HFFc6 (cell line): ENCODE results near the gene ZBTB7A. TPM values are rescaled to one million over a fixed set of nuclear protein-coding genes. Genes with fewer than 3 reads are reported as not detected.

Source experiments
- DNase-seq: peaks from one replicate; pipeline ENCODE4 v3.0.0-alpha.2; 2018
- H3K27ac Mint-ChIP-seq: 2 replicates; pipeline ENCODE4 v1.8.0; 2020; ENCODE audit warnings: mild to moderate bottlenecking, mixed read lengths
- H3K27me3 Mint-ChIP-seq: 2 replicates; pipeline ENCODE4 v1.8.0; 2021; ENCODE audit warnings: mild to moderate bottlenecking, moderate library complexity, mixed read lengths; ENCODE audit not compliant: insufficient read depth
- H3K36me3 Mint-ChIP-seq: 2 replicates; pipeline ENCODE4 v1.8.0; 2021; ENCODE audit warnings: low read depth, mixed read lengths
- H3K4me1 Mint-ChIP-seq: 2 replicates; pipeline ENCODE4 v1.8.0; 2020; ENCODE audit warnings: low read depth, mixed read lengths
- H3K4me3 Mint-ChIP-seq: 2 replicates; pipeline ENCODE4 v1.8.0; 2020; ENCODE audit warnings: mild to moderate bottlenecking, moderate library complexity, mixed read lengths
- H3K9me3 Mint-ChIP-seq: 2 replicates; pipeline ENCODE4 v1.8.0; 2020; ENCODE audit warnings: mild to moderate bottlenecking, mixed read lengths
- total RNA-seq, 6 experiments: library from RNA; stranded (reverse); fragmentation: NEBNext Ultra II Directional; extraction: Animal tissue kit (Norgen Biotek cat#: 25700); gene quantifications; 2 replicates in 1 of 6; 3 replicates in 5 of 6; pipeline ENCODE4 v1.2.3, GENCODE V29; 2021
- TF ChIP-seq, protein P1 (sequence below): fragments of 200-600 bp; sonication (generic); IDR thresholded peaks from 2 replicates; pipeline ENCODE4 v1.5.0; 2021; ENCODE audit warnings: antibody characterized with exemption, mild to moderate bottlenecking

Gene ZBTB7A
- total RNA-seq, 6 experiments from 2014 or later, result 40.8 to 47.6 (median 43.6) TPM

DNA sequence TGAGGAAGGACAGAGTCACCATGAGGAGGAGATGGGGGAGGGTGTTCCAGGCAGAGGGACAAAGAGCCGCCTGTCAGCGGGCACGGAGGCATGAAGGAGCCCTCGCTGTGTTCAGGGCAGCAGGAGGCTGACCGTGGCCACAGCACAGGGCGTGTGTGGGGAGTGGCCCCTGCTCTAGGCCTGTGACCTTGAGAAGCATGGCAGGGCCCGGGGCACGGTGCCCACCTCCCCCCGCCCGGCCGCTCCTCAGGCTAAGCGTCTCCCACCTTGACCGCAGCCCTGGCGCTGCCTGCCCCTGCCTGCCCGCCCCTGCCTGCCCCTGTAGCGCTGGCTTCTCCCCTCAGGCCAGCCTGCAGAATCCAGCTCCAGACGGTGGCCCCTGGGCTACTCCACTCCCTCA, 45.7 kb upstream of the ZBTB7A start:
- Mint-ChIP-seq H3K36me3 (peaks cover 25% of the 10 kb centered on the region; the same call in 1 of the 2 replicates), H3K4me3 (no peak overlapping the region), H3K9me3 (no peaks in the 10 kb centered on the region), H3K27ac (no peak overlapping the region), H3K4me1 (no peaks in the 10 kb centered on the region), H3K27me3 (peaks cover 3% of the 10 kb centered on the region; the same call in 1 of the 2 replicates)
- DNase-seq, result no peak
- TF ChIP-seq, protein P1, sequence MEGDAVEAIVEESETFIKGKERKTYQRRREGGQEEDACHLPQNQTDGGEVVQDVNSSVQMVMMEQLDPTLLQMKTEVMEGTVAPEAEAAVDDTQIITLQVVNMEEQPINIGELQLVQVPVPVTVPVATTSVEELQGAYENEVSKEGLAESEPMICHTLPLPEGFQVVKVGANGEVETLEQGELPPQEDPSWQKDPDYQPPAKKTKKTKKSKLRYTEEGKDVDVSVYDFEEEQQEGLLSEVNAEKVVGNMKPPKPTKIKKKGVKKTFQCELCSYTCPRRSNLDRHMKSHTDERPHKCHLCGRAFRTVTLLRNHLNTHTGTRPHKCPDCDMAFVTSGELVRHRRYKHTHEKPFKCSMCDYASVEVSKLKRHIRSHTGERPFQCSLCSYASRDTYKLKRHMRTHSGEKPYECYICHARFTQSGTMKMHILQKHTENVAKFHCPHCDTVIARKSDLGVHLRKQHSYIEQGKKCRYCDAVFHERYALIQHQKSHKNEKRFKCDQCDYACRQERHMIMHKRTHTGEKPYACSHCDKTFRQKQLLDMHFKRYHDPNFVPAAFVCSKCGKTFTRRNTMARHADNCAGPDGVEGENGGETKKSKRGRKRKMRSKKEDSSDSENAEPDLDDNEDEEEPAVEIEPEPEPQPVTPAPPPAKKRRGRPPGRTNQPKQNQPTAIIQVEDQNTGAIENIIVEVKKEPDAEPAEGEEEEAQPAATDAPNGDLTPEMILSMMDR, result no peak

DNA sequence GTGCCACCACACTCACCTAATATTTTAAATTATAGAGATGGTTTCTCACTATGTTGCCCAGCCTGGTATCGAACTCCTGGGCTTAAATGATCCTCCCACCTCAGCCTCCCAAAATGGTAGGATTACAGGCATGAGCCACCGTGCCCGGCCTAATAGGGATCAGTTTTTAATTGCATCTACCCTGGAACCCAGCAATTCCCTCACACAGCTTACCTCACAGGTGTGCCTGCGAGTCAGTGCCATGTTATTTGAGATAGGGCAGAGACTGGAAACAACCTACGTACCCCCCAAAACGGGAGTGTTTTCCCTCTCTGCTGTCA, 42.9 kb upstream of the ZBTB7A start:
- H3K27me3 Mint-ChIP-seq, result peaks cover 6% of the 10 kb centered on the region; the same call in 1 of the 2 replicates
- DNase-seq, result no peak
- peaks cover 13% of the 10 kb centered on the region for H3K4me1 Mint-ChIP-seq
- TF ChIP-seq, protein P1, result no peak
- no peak overlapping the region for H3K27ac Mint-ChIP-seq
- H3K36me3 Mint-ChIP-seq, result peaks cover 43% of the 10 kb centered on the region
- H3K9me3 Mint-ChIP-seq, result no peaks in the 10 kb centered on the region
- no peak overlapping the region for H3K4me3 Mint-ChIP-seq

DNA sequence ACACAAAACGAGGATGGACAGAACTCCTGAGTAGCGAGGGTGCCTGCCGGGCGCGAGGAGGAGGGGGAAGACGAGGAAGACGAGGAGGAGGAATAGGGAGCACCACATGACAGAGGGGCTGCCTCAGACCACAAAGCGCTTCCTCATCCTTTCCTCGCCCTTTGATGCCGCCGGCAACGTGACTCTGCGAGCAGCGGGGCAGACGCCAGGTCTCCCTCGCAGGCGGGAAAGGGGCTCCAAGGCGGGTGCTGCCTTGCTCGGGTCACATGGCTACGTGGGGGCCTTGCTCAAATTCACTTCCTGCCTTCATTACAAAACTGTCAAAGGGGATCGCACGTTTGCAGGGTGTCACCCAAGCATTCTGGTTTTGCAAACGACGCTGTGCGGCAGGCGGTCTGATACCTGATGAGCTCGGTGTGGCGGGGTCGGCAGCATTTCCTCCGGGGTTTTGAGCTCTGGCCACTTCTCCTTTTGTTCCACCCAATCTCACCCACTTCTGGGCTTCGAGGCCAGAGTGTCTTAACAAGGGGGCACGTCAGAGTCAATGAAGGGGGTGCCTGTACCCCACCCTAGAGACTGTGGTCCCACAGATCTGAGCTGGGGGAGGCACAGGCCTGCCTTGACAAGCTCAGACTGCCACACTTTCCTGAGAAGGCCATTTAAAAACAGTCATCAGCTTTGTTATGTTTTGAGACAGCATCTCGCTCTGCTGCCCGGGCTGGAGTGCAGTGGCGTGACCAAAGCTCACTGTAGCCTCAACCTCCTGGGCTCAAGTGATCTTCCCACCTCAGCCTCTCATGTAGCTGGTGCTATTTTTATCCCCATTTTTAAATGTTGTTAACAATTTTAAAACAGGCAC, 42.3 kb upstream of the ZBTB7A start:
- H3K27me3 Mint-ChIP-seq, result peaks cover 6% of the 10 kb centered on the region; the same call in 1 of the 2 replicates
- peaks cover 14% of the 10 kb centered on the region for H3K4me1 Mint-ChIP-seq
- H3K4me3 Mint-ChIP-seq, result no peak overlapping the region
- no peak for DNase-seq
- H3K27ac Mint-ChIP-seq, result no peak overlapping the region
- TF ChIP-seq, protein P1, result no peak
- H3K36me3 Mint-ChIP-seq, result peaks cover 43% of the 10 kb centered on the region
- H3K9me3 Mint-ChIP-seq, result no peaks in the 10 kb centered on the region

DNA sequence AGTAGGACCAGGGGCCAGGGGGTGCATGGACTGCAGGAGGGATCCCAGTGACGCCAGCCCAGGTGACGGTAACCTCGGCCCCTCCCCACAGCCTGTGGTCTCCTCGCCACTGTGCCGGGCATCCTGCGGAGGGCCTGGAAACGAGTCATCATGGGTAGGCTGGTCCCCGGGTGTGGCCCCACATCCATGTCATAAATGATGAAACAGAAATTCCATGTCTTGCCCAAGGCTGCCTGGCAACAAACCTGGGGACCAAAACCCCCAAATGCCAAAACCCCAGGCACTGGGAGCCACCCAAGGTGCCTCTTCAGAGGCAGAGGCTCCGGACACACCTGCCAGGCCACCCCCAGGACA, 36.4 kb upstream of the ZBTB7A start:
- H3K27ac Mint-ChIP-seq, result no peak overlapping the region
- H3K36me3 Mint-ChIP-seq, result peaks cover 24% of the 10 kb centered on the region
- TF ChIP-seq, protein P1, result no peak
- H3K27me3 Mint-ChIP-seq, result peaks cover 3% of the 10 kb centered on the region; the same call in 1 of the 2 replicates
- no peaks in the 10 kb centered on the region for H3K9me3 Mint-ChIP-seq
- no peak for DNase-seq
- H3K4me1 Mint-ChIP-seq, result peaks cover 14% of the 10 kb centered on the region
- no peak overlapping the region for H3K4me3 Mint-ChIP-seq

DNA sequence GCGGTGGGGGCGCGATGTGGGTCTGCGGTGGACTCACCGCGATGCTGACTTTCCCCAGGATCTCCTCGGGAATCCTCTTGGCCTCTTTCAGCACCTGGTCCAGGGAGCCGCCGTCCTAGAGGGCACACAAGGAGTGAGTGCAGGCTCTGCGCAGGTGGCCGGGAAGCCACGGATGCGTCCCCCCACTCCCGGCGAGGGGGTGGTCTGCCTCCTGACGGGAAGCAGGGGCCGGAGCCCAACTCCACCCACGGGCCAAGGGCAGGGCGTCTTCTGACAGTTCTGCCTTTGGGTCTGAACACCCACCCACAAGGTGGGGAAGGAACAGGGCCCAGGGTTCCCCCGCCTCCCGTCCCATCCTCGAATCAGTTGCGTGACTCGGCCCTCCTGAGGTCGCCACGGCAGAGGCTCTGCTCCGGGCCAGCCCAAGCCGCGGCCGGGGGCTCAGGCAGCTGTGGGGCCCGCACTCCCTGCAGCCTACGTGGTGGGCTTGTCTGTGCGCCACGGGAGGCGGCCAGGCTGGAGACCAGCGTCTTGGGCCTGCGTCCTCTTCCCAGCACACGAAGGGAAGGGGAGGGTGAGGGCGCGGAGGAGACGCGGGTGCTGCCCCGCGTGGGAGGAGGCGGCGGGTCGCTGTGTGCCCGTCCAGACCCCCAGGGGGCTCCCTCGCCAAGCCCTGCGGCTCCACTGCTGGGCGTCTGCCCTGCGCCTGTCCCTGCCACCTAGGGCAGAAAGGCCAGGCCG, 35.8 kb upstream of the ZBTB7A start:
- no peaks in the 10 kb centered on the region for H3K9me3 Mint-ChIP-seq
- H3K4me3 Mint-ChIP-seq, result no peak overlapping the region
- no peak for DNase-seq
- peaks cover 3% of the 10 kb centered on the region; the same call in 1 of the 2 replicates for H3K27me3 Mint-ChIP-seq
- H3K36me3 Mint-ChIP-seq, result peaks cover 19% of the 10 kb centered on the region
- TF ChIP-seq, protein P1, result no peak
- peaks cover 14% of the 10 kb centered on the region for H3K4me1 Mint-ChIP-seq
- H3K27ac Mint-ChIP-seq, result no peak overlapping the region
